UCSD-AML1 (cell line): Measurements from ENCODE around the gene SLC6A18.
"Not testable (repeated sequence)": the region's sequence is repeated elsewhere in the genome, so short reads cannot be mapped to it uniquely, and the experiment has no call there.

Experiments used
- DNase-seq: peaks from one replicate; lab custom pipeline; 2025; ENCODE audit not compliant: unreplicated experiment; lab: John Stamatoyannopoulos, UW

The SLC6A18 gene

DNA sequence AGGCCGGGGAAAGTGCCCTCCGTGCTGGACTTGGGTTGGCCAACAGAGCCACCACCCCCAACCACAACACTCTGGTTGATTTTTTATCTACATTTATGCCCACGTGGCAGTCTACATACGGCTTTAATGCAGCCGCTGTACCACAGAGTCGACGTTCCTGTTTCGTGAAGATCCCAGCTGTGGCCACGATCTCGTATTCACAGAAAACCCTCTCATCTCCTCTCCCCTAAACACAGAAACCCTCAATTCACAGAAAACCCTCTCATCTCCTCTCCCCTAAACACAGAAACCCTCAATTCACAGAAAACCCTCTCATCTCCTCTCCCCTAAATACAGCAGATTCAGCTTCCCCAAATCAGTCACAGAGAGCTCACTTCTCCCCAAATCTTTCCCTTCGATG, 3.8 kb downstream of the SLC6A18 start:
- DNase-seq: not testable (repeated sequence)

DNA sequence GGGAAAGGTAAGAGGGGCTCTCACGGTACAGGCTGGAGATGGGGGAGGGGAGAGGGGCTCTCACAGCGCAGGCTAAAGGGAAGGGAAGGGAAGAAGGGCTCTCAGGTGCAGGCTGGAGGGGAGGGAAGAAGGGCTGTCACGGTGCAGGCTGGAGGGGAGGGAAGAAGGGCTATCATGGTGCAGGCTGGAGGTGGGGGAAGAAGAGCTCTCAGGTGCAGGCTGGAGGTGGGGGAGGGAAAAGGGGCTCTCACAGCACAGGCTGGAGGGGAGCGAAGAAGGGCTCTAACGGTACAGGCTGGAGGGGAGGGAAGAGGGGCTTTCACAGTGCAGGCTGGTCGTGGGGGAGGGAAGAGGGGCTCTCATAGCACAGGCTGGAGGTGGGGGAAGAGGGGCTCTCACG, 4.6 kb downstream of the SLC6A18 start:
- DNase-seq: no peak

DNA sequence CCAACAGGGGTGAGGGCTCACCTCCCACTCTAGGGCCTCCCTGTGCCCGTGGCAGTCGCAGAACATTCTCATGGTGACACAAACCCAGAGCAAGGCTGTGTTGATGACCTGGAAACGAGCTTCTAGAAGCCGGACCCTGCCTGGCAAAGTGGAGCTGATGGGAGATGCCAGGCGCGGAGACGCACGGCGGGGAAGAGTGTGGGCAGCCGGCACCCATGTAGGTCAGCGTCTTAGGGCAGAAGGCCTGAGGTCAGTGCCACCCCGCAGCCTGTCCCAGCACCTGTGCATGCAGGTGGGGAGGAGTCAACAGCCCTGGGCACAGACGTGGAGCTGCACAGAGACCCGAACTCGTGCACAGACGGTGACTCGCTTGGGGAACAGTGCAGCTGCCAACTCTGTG, 5.4 kb downstream of the SLC6A18 start:
- no peak for DNase-seq

DNA sequence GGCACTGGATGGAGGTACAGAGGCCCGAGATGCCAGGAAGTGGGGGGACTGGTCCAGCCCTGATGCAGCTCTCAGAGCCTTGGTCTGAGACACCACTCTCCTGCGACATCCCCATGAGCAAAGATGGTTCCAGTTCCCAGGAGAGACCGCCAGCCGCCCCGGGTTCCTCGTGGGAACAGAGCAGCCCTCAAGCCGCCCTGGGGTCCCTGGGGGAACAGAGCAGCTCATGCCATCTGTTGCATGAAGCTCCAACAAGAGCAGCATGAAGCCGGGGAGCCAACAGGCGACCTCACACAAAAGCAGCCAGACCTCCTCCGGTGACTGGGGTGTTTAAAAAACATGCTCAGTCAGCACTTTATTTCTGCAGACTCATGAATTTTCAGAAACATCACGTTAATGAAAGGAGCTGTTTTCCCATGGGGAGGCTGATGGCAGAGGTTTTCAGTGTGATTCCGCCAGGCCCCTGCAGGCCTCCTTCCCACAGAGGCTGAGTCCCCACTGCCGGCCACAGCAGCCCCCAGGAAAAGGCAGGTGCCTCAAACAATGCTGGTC, 6.2 kb downstream of the SLC6A18 start:
- no peak for DNase-seq

DNA sequence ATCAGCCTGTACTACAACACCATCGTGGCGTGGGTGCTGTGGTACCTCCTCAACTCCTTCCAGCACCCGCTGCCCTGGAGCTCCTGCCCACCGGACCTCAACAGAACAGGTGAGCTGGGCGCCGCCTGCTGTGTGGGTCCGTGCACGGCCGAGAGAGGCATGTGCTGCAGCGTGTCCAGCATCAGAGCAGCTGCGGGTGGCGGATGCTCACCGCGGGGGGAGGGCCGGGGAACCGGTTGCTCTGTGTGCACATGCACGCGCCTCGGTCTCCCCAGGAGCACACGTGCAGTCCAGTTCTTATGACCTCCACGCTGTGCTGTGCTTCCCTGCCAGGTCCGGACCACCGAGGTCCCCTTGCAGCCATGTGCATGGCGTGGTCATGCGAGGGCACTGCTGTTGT, 7.6 kb downstream of the SLC6A18 start:
- no peak for DNase-seq

DNA sequence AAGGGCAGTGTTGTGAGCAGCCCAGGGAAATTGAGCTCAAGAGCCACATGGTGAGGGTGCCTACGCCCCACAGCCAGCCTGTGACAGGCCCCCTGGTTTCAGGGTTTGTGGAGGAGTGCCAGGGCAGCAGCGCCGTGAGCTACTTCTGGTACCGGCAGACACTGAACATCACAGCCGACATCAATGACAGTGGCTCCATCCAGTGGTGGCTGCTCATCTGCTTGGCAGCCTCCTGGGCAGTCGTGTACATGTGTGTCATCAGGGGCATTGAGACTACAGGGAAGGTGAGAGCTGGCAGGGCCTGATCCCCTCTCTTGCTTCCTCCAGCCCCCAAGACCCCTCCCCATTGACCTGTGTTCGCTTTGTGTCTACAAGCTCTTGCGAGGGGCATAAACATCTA, 10.2 kb downstream of the SLC6A18 start:
- DNase-seq: no peak

DNA sequence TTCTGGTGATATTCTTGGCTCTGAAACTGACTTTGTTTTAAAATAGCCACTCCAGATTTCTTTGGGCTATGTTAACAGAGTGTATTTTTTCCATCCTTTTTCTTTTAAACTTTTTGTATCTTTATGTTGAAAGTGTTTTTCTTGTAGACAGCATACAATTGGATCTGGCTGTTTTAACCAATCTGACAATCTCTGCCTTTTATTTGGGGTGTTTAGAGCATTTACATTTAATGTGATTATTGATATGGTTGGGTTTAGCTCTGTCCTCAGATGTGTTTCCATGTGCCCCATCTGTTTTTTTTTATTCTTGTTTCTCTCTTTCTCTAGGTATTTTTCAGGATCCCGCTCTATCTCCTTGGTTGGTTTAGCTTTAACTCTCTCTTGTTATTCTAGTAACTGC, 10.7 kb downstream of the SLC6A18 start:
- no peak for DNase-seq

DNA sequence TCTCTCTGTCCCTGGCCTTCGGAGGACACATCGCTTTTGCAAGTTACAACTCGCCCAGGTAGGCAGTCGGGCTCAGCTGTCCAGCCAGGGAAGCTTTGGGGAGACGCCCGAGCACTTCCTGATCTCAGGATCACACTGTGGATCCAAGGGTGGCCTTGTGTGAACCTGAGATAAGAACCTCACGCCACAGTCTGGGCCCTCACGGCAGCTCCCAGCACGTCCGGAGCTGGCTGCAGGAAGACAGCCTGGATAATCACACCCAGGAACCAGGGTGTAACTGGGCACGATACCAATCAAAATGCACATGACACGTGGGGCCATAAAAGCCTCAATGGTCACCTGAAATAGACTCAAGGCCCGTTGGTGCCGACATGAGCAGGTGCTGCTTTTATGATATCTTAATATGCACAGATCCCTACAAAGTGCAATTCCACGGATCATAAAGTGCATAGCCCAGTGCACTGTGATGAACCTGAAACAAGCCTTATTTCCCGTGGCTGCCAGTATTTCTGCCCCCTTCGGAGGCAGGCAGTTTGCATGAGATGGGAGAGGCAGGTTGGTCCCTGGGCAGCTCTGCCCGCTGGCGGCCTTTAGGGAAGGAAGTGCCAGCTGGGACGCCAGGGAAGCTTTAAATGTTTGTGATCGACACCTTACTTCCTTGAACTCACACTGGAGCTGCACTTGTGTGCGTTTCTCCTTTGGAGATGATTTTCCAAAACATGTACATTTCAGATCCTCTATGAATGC, 14.5 kb downstream of the SLC6A18 start:
- DNase-seq: no peak

DNA sequence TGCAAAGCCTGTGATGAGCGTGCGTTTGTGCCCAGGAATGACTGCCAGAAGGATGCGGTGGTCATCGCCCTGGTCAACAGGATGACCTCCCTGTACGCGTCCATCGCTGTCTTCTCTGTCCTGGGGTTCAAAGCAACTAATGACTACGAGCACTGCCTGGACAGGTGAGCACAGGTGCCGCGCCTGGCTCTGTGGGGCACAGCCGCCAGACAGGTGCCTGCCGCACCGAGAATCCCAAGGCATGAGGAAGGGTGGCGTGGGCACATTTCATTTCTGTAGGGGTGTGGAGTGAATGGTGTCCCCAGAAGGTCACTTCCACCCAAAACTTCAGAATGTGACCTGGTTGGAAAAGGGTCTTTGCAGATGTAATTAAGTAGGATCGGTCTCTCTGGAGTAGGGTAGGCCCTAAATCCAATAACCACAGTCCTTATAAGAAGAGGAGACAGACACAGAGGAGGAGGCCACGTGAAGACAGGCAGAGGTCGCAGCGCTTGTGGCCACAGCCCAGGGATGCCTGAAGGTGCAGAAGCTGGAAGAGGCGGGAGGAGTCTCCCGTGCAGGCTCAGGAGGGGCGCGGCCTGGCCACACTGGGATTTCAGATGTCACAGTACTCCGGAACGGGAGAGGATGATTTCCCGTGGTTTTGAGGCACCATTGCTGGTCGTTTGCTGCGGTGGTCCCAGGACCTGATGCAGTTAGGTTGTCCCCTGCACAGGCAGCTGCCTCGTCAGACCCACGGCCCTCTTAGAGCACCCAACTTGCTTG, 15.5 kb downstream of the SLC6A18 start:
- DNase-seq: no peak

DNA sequence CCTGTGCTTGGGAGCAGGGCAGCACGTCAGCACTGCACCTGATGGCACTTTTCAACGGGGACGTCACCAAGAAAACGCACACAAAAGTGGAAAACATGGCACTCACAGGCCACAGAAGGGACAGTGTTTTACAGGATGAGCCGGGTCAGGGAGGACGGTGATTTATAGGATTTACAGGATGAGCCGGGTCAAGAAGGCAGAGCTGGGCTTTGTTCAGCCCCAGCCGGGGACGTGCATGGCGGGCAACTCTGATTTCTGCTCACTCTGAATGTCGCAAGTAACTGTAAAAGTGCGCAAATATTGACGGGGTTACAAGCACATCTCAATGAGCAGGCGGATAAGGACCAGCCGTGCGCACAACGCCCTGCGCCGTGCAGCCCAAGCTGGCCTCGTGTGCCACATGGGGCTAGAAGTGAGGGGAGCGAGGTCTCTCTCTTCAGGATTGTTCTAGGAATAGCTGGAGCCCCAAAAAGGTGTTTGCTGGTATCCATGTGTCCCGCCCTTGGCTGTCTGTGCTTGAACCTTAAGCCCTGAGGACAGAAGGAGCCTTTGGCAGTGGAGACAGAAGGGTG, 16.4 kb downstream of the SLC6A18 start:
- DNase-seq: no peak

DNA sequence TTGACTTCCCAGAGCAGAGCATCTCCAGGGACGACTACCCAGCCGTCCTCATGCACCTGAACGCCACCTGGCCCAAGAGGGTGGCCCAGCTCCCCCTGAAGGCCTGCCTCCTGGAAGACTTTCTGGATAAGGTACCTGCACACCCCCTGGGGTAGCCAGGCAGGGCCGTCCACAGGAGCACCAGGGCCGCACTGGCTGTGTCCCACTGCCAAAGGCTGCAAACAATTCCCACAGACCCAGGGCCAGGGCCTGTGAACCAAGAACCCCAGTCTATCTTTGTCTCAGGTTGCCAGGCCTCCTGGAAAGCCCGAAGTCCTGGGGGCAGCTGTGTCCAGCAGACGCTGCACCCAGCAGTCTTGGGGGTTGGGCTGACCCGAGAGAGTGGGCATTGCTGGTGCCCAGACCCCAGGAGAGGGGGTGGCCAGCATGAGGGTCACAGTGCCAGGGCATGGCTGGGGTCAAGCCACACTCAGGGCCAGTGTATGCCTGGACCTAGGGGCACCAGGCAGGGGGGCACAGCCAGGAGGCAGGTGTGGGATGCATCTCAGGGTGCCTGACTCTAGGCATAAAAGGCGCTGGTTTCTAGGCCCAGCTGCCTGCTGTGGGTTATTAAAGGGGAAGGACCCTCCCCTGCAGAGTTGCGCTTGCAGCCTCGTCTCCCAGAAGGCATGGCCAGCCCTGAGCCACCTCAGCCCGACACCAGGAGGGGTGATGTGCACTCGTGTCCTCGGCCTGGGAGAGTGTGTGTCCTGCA, 17.7 kb downstream of the SLC6A18 start:
- DNase-seq: no peak

DNA sequence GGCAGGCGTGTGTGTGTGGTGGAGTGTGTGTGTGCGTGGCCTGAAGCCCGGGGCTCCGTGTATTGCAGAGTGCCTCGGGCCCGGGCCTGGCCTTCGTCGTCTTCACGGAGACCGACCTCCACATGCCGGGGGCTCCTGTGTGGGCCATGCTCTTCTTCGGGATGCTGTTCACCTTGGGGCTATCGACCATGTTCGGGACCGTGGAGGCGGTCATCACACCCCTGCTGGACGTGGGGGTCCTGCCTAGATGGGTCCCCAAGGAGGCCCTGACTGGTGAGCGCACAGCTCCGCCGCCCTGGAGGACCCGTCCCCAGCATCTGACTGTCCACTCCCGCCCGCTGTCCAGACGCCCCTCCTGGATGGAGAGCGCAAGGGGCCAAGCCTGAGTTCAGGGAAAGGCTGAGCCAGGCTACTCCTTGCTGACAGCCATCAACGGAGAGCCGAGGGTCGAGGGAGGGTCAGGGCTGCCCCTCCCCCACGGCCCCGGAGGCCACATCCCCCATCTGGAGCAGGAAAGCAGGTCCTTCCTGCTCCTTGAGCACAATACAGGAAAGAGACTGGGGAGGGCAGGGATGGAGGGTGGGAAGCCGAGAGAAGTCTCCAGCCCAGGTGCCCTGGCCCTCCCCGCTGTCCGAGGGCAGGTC, 18.4 kb downstream of the SLC6A18 start:
- DNase-seq: no peak

DNA sequence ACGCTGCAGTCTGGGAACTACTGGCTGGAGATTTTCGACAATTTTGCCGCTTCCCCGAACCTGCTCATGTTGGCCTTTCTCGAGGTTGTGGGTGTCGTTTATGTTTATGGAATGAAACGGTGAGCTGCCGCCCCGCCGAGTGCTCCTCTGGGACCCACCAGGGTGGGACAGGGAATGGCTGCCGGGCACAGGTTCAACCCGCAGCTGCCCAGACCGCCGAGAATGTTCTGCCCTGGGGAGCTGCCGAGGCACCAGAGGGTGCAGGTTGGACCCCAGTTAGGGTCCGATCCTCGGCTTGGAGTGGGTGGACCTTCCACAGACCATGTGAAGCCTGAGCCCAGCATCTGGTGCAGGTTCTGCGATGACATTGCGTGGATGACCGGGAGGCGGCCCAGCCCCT, 19.1 kb downstream of the SLC6A18 start:
- no peak for DNase-seq

DNA sequence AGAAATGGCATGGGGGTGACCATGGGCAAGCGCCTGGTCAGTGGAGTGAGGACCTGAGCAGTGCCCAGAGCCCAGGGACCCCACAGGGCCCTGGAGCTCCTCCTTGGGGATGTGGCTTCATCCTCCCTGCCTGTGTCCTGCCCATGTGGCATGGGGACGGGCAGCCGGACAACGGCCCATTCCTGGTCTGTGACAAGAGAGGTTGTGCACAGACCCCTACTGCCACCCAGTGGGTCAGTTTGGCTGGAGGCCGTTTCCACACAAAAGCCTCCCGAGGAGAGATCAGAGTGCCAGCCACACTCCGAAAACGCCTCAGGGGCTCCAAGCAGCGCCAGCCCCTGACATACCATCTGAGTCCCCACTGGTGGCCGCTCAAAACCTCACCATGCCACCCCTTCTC, 19.8 kb downstream of the SLC6A18 start:
- DNase-seq: no peak

DNA sequence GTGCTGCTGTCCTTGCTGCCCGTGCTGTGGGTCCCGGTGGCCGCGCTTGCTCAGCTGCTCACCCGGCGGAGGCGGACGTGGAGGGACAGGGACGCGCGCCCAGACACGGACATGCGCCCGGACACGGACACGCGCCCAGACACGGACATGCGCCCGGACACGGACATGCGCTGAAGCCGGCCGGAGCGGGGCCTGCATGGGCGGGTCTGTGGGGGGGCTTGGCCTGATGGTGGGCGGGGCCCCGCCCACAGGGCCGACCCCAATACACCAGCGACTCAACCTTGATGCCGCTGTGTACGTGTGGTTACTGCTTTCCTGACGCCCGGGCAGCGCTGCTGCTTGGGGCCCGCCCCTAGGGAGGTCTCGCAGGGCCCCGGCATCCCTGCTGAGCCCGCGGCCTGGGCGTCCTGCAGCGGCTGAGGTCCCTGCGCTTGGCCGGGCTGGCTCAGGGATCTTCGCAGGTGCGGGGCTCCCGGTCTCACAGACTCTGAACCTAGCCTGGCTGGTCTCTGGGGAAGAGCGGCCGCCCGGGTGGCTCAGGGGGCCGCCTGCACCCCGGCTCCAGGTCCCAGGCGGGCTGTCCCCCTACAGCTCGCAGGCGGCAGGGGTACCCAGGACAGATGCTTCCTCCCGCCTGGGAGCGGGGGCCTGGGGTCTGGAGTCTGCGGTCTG, 20.9 kb downstream of the SLC6A18 start:
- no peak for DNase-seq

DNA sequence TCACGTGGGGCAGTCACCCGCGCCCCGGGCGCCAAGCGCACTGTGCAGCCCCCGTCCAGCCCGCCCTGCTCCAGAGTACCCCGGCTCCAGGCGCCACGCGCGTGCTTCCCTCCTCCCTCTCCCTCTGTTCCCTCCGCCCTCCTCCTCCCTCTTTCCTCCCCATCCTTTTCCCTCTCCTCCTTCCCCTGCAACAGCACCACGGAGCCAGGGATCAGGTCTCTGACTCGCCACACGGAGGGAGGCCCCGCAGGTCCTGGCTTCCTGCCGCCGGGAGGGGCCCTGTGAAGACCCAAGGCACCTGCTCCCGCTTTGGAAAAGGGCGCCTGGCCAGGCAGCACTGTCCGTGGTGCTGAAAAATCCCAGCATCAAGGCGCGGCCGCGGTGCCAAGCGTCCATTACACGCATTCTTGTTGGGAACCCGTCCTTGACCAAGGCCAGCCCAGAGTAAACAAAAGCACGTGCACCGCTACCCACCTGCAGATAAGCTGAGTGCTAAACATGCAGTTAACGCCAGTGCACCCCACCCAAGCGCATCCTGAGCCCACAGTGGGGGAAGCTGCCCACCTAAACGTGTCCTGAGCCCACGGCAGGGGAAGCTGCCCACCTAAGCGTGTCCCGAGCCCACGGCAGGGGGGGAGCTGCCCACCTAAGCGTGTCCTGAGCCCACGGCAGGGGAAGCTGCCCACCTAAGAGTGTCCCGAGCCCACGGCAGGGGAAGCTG, 21.7 kb downstream of the SLC6A18 start:
- DNase-seq: no peak

DNA sequence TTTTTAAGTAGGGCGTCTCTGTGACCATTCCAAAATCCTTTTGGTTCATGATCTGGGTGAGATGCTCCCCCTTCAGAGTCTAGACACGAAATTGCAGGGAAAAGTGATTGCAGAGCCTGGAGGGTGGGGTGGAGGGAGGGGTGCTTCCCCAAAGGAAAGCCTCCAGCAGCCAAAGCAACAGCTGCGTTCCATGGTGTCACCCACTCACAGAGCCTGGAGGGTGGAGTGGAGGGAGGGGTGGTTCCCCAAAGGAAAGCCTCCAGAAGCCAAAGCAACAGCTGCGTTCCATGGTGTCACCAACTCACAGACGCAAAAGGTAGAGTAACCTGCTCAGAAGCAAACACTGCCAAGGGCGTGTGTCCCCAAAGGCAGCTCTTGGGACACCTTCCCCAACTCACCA, 22.6 kb downstream of the SLC6A18 start:
- DNase-seq: no peak

DNA sequence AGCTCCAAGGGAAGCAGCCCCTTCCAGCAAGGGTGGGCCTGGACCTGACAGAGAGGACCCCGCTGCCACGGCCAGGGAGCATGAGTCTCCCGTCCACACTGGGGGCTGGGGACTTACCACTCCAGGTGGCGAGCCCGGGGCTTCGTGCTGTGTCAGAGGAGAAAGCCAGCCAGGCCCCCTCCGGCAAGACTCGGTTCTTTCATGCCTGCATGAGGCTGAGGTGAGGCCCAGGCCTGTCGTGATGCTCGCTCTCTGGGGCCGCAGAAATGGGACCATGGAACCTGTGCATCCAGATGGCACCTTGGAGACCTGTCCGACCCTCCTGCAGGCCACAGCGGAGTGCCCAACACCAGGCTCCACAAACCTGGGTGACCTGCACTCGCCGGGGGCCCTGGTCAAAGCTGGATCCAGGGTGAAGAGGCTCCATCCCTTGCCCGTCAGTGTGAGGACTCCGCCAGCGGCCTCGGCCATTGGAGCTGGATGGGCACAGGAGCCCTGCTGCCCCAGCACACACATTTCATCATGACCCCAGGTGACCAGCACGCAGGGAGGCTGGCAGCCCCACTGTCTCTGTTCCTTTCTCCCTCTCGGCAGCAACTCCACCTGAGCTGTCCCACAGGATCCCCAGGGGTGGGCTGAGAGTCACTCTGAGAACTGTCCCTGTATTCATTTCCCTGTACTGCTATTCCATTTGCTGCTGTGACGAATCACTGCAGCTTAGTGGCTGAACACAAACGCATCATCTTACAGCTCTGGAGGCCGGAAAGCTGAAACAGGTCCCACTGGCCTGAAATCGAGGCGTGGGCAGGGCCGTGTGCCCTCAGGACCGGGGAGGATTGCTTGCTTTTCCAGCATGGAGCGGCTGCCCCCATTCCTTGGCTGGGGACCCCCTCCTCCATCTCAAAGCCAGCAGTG, 24.4 kb downstream of the SLC6A18 start:
- DNase-seq: no peak
